NOMO-1 treated with DMSO at 0.1 percent for 48 hours (cell line): ENCODE measurements around the gene ATPAF1.

Experiments
- DNase-seq: peaks from one replicate; lab custom pipeline; 2025; ENCODE audit not compliant: unreplicated experiment; lab: John Stamatoyannopoulos, UW

ATPAF1 gene

DNA sequence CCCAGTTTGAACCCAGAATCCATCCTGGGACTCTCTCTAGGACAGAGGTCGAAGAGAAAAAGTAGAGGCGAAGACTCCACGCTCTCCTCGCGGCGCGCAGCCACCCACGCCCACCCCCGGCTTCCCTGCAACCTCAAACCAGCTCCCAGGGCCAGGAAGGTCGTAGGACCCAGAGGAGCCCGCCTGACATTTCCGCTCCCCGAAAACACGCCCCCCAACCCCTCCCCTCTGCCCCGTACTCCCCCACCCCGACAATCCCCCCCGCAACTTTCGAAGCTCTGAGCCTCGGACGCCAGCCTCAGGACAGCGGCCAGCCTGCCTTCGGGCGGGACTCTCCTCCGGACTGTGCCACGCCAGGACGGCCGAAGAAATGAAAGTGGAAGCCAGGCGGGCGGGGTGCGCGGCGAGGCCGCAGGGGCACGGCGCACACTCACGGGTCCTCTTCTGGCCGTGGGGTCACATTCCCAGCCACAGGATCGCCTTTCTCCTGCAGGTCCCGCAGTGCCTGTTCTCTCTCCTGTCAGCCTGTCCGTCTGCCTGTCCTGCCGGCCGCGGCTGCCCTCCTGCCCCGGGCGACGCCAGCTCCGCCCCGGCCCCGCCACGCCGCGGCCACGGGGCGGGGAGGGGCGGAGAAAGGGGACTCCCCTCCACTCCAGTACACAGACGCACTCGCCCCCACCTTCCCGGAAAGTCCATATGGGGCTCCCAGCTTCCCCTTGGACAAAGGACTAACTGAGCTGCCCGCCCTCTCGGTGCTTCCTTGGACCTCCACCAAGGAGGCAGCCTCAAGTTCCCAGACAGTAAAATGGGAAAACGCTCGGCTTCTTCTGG, 51.7 kb downstream of the ATPAF1 start, which contains the start of gene MOB3C:
Gene MOB3C (minus strand): TSS at position 535 of the 831 bp plus-strand sequence. CDS start 3,490 bp downstream, outside the sequence.
- peak; percentile 35 for DNase-seq

DNA sequence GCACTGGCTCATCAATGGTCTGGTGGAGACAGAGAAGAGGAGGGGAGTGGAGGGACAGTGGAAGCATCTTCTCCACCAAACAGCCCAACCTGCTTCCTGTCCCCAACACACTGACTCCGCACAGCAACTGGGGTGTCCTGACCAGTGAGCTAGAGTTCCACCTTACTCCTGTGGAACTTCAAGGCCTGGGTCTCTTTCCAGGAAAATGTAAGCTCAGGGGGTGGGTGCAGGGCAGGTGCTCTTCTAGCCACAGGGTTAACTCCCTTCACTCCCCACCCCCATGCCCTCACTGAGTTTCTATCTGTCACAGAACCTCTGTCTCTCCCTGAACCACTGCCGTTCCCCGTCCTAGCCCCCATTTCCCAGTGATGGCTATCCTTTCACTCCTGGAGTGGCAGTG, 52.4 kb downstream of the ATPAF1 start:
- no peak for DNase-seq

DNA sequence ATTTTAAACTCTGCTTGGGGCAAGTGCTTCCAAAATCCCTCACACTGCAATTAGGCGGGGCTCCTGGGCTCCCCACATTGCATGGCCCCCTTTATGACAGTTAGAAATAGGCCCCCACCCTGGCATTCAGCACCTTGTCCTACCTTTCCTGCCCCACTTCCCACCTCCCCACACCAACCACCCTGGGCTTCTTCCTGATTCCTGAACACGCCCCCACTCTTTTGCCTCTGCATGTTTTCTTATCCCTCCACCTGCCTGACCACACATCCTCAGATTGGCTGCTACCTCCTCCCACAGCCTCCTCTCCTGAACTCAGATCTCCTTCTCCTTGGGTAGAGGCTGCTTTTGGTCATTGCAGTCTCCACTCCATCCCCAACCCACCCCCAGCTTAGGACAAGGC, 53.1 kb downstream of the ATPAF1 start:
- DNase-seq: no peak

DNA sequence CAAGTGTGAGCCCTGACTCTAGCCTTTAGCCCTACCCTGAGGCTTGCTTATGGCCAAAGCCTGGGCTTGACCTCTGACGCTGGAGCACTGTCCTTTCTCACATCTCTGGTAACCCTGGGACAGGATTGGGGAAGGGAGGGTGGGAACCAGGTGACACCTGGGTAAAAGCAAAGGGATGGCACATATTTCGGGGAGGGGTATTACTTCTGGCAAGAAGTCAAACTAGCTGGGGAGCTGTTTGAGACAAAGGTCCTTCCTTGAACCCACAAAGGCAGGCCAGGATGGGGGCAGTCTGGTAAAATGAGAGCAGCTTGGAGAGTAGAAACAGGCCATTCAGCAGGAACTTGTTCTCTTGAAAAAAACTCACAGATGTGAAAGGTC, 53.6 kb downstream of the ATPAF1 start:
- no peak for DNase-seq

DNA sequence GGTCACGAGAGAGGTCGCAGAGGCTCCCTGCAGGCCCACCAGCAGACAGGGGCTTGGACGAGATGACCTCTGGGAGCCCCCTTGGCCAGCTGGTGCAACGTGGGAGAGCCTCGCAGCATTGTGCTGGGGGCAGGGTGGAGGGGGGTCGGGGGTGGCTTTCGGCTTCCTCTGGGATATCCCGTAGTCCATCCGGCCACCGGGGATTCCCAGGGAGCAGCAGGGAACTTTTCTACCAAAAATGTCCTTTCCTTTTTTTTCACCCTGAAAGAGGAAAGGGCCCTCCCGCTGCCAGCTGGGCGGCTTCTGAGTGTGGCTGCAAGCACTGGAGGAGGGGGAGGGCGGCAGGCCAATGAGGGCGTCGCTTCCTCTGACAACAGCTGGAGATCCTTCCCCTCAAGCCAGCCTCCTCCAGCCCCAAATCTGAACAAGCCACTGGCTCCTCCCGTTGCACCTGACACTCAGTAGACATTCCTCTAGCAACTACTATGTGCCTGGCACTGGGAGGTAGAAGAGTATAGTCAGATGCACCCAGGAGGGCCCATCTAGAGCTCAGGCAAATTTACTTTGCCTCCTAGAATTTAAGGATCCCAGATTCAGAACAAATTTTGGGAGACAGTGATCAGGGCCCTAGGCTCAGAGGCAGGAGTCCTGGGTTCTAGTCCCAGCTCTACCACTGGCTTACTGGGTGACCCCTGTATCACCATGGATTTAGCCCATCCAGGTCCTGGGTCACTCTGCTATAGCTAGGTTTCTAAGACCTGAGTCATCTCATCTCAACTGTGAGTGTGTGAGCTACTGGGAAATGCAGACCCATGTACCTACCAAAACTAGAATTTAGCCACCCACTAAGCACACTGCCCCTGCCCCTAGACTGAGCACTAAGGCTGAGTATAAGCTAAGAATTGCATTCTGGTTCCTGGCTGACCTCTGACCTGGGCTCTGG, 54.2 kb downstream of the ATPAF1 start:
- peak; percentile 64 for DNase-seq

DNA sequence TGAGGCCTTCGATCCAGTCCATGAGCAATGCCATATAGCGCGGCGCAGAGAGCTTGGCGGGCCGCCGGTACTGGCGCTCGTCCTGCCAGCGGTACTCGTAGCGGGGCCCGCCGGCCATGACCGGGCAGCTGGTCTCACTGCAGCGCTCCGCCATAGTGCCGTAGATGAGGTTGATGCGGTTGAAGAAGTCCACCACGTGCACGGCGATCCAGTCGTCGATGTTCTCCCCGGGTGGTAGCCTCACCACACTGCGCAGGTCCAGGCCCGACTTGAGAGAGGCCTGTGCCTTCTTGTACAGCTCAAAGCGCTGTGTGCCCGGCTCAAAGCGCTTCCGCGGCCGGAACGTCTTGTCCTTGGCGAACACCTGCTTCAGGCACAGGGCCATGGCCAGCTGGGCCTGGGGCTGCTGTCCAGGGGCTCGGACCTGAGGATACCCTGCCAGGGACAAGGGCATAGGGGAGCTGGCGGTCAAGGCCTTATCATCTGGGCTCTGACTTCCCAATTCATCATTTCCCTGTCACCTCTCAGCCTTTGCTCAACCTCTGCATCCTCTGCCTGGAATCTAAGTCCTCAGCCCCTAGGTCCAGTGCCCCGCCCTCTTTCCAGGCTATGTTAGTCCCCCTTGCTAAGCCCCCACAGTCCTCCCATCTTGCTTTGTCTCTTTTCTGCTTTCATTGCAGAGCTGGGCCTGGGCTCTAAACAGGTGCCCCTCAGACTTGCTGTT, 55.1 kb downstream of the ATPAF1 start:
- no peak for DNase-seq

DNA sequence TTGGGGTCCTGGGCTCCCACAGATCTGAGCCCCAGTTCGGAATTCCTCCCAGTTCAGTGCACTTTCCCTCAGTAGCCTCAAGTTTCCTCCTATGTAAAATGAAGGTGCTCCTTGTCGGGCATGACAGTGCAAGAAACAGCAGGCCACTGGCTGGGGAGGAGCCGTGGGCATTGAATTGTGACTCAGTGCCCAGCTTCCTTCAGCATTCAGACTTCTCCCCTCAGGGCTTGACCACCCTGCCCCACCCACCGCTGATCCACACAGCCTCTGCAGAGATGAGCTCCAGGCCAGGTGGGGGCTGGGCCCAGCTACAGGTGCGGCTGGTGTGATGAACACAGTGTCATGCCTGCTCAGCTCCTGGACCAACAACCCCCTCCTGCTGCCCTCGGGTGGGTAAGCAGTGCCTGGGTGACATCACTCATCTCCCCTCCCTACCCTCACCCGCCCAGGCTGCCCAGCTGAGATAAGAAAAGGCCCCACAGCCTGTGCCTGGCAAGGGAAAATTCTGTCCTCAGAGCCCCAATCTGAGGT, 56.4 kb downstream of the ATPAF1 start:
- DNase-seq: no peak

DNA sequence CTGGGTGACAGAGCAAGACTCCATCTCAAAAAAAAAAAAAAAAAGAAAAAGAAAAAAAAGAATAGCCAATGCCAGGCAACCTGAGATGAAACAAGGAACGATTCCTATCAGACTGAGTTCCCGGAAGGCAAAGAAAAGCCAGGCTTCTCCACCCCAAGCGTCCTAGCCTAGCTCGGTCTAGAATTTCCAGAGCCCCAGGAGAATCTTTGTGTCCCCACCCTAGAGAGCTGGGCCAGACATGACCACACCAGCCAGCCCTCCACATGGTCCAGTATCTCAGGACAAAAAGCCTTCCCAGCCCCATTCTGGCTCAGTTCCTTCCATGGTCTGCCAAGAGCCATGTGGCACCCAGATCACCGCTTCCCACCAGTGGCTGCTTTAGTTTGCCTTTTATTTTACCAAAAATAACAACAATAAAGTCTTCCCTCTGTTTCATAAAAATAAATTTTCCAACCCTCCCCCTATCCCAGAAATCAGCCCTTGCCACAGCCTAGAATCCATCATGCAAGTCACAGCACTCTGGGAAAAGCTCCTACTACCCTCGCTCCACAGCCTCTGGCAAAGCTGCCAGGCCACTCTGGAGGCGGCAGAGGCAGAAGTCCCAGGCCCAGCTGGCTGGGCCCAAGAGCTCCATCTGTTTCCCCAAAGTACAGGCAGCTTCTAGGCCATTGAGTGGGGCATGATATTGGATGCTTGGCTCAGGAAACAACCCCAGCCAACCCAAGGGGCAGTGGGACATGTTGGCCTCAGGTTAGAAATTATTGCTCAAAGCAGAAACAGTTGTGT, 60.6 kb downstream of the ATPAF1 start:
- DNase-seq: no peak

DNA sequence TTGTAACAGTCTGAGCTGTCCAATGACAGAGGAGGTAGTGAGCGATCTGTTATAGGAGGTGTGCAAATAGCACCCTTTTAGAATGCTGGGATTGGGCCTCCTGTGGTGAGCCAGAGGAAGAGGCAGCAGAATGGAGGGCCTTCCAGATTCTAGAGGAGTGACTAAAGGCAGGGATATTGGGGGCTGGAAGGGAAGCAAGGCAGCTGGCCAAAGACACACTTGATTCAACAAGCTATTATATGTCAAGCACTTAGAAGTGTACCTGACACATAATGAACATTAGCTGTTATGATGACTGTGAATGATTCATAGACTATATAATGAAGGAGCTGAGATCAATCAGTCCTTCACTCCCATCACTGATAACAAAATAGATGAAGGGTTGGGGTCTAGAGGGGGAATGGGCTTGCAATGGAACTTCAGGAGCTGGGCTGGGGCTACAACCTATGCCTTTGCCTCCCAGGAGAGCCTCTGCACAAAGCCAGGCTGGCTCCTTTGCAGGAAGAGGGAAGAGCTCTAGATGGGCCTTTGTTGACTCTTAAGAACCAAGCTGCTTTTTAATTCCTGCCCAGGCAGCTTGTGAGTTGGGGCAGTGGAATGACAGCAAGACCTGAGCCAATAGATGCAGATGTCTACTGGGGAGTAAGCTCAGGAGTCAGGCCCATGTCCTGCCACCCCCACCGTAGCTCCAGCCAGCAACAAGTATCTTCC, 61.8 kb downstream of the ATPAF1 start:
- no peak for DNase-seq

DNA sequence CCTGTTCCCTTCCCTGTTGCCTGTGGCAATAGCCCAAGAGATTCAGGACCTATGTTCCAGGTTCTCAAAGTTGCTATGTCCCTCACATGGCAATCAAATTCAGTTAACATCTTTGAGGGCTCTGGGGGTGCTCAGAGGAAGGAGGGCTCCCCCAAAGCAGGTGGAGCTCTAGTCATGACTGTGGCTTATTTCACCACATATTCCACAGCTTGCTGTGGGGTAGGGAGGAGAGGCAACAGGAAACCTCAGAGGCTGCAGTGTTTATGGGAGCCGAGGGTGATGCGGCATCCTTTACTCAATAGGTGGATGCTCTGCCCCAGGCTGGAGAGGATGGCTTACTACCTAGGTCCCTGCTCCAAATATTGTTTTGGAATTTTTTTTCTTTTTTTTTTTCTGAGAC, 62.9 kb downstream of the ATPAF1 start:
- DNase-seq: no peak

DNA sequence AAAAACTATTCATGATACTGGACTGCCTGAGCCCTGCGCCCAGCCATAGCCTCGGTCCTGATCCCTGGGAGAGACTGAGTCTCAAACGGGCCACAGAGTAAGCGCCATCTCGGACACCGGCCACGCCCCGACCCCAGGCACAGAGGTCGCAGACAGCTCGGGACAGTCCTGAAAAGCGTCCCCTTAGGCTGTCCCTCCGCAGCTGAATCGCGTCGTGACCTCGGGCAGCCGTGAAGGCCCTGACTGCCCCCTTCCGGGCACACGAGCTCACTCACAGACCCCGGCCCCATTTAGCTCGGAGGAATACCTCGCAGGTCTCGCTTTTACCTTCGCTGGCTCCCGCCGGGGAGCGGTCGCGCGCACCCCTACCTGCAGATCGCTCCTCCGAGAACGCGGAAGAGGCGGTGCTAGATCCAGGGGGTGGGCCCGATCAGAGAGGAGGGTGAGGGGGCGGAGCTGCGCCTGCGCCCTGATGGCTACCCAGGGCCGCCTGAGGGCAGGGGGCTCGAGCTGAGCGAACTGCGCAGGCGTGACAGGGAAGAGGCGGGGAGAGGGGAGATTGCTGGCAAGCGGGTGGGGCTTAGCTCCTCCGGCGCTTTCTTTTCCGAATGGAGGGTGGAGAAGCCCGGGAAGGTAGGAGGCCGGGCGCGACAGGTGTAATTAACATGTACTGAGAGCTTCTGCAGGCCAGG, 64.2 kb downstream of the ATPAF1 start, which contains the start of gene MKNK1:
Gene MKNK1 (minus strand): TSS at position 411 of the 692 bp plus-strand sequence. CDS start 20,941 bp downstream, outside the sequence.
- peak; percentile 89 for DNase-seq

DNA sequence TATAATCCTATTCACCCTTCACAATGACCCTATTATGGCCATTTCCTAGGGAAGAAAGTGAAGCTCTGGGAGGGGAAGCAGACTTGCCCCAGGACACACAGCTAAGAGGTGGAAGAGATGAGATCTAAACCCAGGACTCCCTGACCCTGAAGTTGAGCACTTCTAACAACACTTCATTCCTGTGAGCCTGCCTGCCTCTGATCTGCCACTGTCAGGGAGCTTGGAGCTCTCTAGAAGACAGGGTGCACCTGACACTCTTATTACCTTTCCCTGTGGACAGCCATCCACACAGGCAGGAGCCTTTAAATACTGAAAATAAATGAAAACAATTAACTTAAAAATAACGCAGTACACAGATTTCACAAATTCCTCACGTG, 64.7 kb downstream of the ATPAF1 start:
- DNase-seq: no peak

DNA sequence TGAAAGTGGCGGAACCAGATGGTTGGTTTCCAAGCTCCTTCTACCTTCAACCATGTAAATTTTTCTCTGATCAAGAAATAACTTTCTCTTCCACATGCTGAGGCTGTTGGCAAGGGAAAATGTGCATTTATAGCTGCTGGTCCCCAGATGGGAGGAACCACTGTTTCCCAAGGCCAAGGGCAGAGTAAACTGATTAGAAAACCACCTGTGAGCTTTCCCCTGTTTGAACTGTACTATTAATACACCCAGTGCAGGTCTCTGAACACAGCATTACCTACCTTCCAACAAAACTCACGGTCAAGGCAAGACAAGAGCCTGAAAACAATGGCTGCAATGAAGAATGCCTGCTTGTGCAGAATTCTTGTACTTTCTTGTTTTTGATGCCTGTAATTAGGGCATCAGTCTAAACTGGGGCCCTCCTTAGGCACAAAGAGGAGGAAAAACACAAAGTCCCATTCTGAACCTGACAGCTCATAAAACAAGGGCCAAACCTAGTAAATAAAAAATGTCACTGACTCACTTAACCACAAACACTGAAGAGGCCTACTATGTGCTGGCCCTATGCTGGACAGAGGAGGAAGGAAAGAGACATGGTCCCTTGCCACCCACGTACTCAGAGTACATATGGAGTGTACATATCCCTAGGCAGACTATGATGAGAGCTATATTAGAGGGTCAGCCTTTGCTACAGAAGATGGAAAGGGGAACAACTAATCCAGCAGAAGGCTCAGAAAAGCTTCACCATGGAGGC, 66.7 kb downstream of the ATPAF1 start:
- no peak for DNase-seq

DNA sequence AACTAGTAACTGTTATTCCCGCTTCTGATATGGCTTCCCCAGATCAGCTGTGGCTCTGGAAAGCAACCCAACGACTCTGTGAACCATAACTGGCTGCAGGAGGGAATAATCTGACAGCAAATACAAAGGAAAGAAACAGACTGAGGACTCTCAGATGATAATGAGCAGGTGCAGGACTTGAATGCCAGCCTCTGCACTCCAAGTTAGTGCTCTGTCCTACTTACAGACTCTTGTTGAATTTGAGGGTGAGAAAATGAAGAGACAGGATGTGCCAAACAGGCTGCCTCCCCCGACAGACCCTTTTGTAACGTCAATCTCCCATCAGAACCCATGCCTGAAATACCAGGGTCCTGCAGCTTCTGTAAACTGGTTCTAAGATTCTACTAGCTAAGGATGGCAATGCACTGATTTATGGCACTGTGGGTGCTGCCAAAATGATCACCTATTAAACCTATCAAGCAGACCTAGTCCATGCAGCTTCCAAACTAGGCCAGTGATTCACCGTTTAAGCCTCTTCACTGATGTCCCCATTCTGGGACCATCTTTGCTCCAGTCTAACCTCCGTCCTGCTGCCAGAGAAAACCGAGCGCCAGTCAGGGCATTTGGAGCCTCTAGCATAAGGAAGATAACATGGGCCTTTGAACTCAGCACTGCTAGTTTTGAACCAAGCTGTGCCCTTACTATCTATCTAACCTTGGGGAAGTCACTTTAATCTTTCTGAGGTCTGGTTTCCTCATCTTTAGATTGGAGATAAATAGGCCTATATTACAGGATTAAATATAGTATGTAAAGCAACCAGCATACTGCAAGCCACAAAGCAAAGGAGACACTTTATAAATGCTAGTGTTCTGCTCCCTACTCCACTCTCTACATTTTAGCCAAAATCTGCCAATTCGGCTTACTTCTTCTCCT, 68.8 kb downstream of the ATPAF1 start:
- no peak for DNase-seq

DNA sequence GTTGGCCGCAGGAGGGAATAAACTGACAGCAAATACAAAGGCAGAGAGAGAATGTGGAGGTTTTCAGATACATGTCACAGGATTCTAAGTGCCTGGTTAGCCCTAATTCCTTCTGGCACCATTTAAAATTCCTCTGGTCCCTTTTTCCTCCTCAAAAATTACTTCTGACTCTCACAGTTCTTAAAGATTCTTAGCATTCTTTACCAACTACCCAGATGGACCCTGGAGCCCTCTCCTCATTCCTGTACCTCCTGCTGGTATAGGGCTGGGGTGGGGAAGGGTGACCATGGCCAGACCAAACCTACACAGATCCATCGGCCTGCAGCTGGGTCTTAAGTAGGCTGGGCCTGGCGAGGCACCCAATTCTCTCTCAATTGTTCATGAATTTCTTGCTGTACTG, 71.3 kb downstream of the ATPAF1 start:
- no peak for DNase-seq

DNA sequence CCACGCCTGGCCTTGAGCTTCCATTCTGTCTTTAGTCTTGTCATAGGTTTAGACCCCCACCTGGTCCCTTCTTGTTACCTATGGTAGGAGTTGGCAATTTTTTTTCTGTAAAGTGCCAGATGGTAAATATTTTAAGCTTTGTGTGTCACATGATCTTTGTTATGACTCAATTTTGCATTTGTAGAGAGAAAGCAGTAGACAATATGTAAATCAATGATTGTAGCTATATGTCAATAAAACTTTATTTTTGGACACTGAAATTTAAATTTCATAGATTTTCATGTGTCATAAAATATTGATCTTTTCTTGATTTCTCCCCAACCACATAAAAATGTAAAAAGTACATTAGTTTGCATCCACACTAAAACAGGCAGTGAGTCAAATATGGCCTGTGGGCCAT, 72.1 kb downstream of the ATPAF1 start:
- no peak for DNase-seq

DNA sequence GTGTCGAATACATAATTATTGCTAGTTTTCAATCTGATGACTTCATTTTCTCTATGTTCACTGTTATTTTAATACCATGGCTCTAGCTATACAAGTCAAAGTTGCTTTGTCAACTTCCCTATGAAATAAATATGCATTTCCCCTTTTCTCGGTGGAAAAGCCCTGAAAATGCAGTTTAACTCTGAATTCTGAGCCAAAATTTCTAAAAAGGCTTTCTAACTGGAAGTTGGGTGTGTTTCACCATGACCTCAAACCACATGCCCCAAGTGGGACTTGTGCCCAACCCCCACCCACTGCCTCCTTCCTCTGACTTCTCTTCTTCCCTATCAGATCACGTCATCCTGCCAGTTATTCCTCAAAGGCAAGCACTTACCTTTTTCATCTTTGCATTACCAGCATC, 73.0 kb downstream of the ATPAF1 start:
- peak; percentile 80 for DNase-seq
